T-cell (primary cell): Measurements from ENCODE around the gene RUNX2. TPM values are rescaled to one million over a fixed set of nuclear protein-coding genes. Genes with fewer than 3 reads are reported as not detected.

Experiments used
- ATAC-seq, 4 experiments: fragments of 200-7000 bp in 3 of 4; fragments of 150-1000 bp in 1 of 4; cut with Tn5 transposase; replicated peaks in 1 of 4; 1 replicate in 3 of 4; 2 replicates in 1 of 4; pipeline ENCODE4 v1.10.0; 2021; ENCODE audit warnings: moderate library complexity in 3 of 4, mild to moderate bottlenecking in 2 of 4, moderate number of reproducible peaks in 1 of 4
- CTCF ChIA-PET, 2 donors: fragments of 300-600 bp; sonication (Branson Sonifier 250); formaldehyde crosslinking; loops; one replicate each; lab custom pipeline; 2022; ENCODE audit warnings: antibody characterized with exemption in 2 of 2; lab: Charles Lee
- POLR2A ChIA-PET, 2 donors: fragments of 300-600 bp; sonication (Branson Sonifier 250); formaldehyde crosslinking; loops; one replicate each; lab custom pipeline; 2022; ENCODE audit warnings: antibody characterized with exemption in 2 of 2; lab: Charles Lee
- DNase-seq, 35 experiments: peaks; one replicate each; pipeline versions ENCODE4 v3.0.0 to v3.0.0-alpha.2; 2013 to 2023
- H3K27ac ChIP-seq: one replicate; pipeline ENCODE4 v1.5.1; 2013; ENCODE audit warnings: low read length
- H3K27me3 ChIP-seq, 2 experiments: replicated peaks in 1 of 2; 1 replicate in 1 of 2; 2 replicates in 1 of 2; pipeline versions ENCODE4 v1.6.1 to v1.7.0; 2013; ENCODE audit warnings: low read length in 1 of 2, mixed read lengths in 1 of 2; ENCODE audit not compliant: control insufficient read depth in 2 of 2, insufficient read depth in 2 of 2; ENCODE audit errors: extremely low read depth in 1 of 2
- H3K36me3 ChIP-seq, 2 donors: 1 replicate in 1 of 2; 2 replicates in 1 of 2; pipeline versions ENCODE4 v1.6.1 to v1.7.0; 2013; ENCODE audit warnings: low read length in 1 of 2; ENCODE audit not compliant: control insufficient read depth in 2 of 2, insufficient read depth in 1 of 2; ENCODE audit errors: extremely low read depth in 1 of 2
- H3K4me1 ChIP-seq, 2 experiments: 1 replicate in 1 of 2; 2 replicates in 1 of 2; pipeline versions ENCODE4 v1.6.1 to v1.7.0; 2013; ENCODE audit warnings: low read length in 2 of 2, mixed read lengths in 1 of 2; ENCODE audit not compliant: insufficient read depth in 2 of 2, control insufficient read depth in 1 of 2; ENCODE audit errors: extremely low read depth in 1 of 2
- H3K4me3 ChIP-seq, 2 donors: 1 replicate in 1 of 2; 2 replicates in 1 of 2; pipeline versions ENCODE4 v1.5.1 to v1.7.0; 2013; ENCODE audit warnings: mild to moderate bottlenecking in 2 of 2, low read length in 1 of 2, moderate library complexity in 1 of 2; ENCODE audit not compliant: control insufficient read depth in 1 of 2; ENCODE audit errors: extremely low read depth in 1 of 2
- H3K9me3 ChIP-seq: 2 replicates; pipeline ENCODE4 v1.7.0; 2013
- H3K27ac Mint-ChIP-seq, 2 donors: one replicate each; pipeline ENCODE4 v1.8.0; 2020 to 2021; ENCODE audit warnings: mild to moderate bottlenecking in 2 of 2, mixed read lengths in 2 of 2
- H3K27me3 Mint-ChIP-seq, 2 donors: one replicate each; pipeline ENCODE4 v1.8.0; 2021 to 2022; ENCODE audit warnings: mixed read lengths in 2 of 2
- H3K36me3 Mint-ChIP-seq: one replicate; pipeline ENCODE4 v1.8.0; 2021; ENCODE audit warnings: mixed read lengths
- H3K4me1 Mint-ChIP-seq, 3 donors: one replicate each; pipeline ENCODE4 v1.8.0; 2020 to 2022; ENCODE audit warnings: mixed read lengths in 3 of 3, mild to moderate bottlenecking in 1 of 3
- H3K4me3 Mint-ChIP-seq, 3 donors: one replicate each; pipeline ENCODE4 v1.8.0; 2020 to 2022; ENCODE audit warnings: mild to moderate bottlenecking in 3 of 3, mixed read lengths in 3 of 3, moderate library complexity in 3 of 3
- H3K9me3 Mint-ChIP-seq, 3 donors: one replicate each; pipeline ENCODE4 v1.8.0; 2020 to 2022; ENCODE audit warnings: mixed read lengths in 3 of 3
- WGBS: methylation state at CpG from one replicate; pipeline ENCODE4 v1.1.5; 2013; ENCODE audit warnings: missing lambda C conversion rate; ENCODE audit not compliant: insufficient coverage; 5-methylcytosine and 5-hydroxymethylcytosine counted together
- total RNA-seq, 35 experiments: library from RNA in 6 of 35; stranded (reverse) in 6 of 35; fragments of 120-200 nt in 1 of 35; gene quantifications; one replicate each; pipeline versions ENCODE4 v1.2.1 to v1.2.4 and lab custom pipeline; 2013 to 2026

Gene RUNX2
- total RNA-seq, 5 donors from 2014 or later (not counting 1 experiment from before 2014, with no cell fraction given) = 14.4 to 31.8 (median 22.4) TPM

DNA sequence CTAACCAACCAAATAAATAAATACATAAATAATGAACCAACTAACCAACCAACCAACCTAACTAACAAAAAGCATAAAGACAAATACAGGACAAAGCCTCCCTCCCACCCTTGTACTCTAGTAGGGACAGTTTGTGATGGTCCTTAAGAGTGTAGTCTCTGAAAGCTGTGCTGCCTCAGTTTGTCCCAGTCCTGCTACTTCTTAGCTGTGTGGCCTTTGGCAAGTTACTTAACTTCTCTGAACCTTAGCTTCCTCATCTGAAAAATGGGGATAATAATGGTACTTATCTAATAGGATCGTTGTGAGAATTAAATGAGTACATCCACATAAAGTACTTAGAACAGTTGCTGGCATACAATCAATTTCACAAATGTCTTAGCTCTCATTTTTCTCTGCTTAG, 282.2 kb downstream of the RUNX2 start:
- ChIA-PET POLR2A (no interaction called here), CTCF (no interaction called here)
- H3K36me3 Mint-ChIP-seq = peaks cover 5% of the 10 kb centered on the region

DNA sequence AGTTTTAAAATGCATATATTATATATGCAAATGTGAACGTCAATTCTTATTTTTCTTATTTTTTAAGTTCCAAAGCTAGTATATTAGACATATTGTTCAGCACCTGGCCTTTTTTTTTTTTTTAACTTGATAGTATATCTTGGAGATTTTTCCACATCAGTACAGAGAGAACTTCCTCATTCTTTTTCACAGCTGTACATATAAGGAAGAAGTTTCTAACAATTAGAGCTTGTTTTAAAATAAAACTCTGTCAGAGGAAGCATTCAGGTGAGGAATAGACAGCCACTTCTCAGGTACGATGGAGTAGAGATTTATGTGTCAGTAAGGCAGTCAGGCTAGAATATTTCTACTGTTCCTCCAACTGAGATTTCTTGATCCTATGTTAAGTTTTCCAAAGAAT, 282.7 kb downstream of the RUNX2 start:
- H3K9me3 ChIP-seq = no peaks in the 10 kb centered on the region
- no peak overlapping the region for H3K4me3 Mint-ChIP-seq
- WGBS = no CpG with 5 or more reads among the region's 2 CpGs
- no peak for DNase-seq
- ChIA-PET POLR2A (no interaction called here), CTCF (interaction anchor here in 1 of 2 donors (0.6 kb wide), 1 partner anchor 1103 kb away, joined by 3 read pairs; no protein-coding TSS in a partner anchor)
- peaks cover 8 to 13% (median 12%) of the 10 kb centered on the region in 3 donors for H3K4me1 Mint-ChIP-seq
- H3K36me3 ChIP-seq = no peaks in the 10 kb centered on the region
- H3K9me3 Mint-ChIP-seq = no peaks in the 10 kb centered on the region
- no peak overlapping the region for H3K27ac Mint-ChIP-seq
- H3K27ac ChIP-seq = no peak overlapping the region
- H3K27me3 ChIP-seq = no peaks in the 10 kb centered on the region
- H3K27me3 Mint-ChIP-seq = peaks cover 0 to 4% of the 10 kb centered on the region in 2 donors
- no peak for ATAC-seq
- H3K4me3 ChIP-seq = no peak overlapping the region
- H3K36me3 Mint-ChIP-seq = peaks cover 5% of the 10 kb centered on the region
- H3K4me1 ChIP-seq = no peaks in the 10 kb centered on the region

More for the DNA sequence above, 282.2 kb downstream of the RUNX2 start:
- ATAC-seq (no peak), DNase-seq (no peak)
- H3K4me3 Mint-ChIP-seq = no peak overlapping the region
- Histone ChIP-seq H3K4me1 (no peaks in the 10 kb centered on the region), H3K9me3 (no peaks in the 10 kb centered on the region), H3K4me3 (no peak overlapping the region), H3K27me3 (no peaks in the 10 kb centered on the region), H3K27ac (no peak overlapping the region), H3K36me3 (no peaks in the 10 kb centered on the region)
- no peak overlapping the region for H3K27ac Mint-ChIP-seq
- H3K27me3 Mint-ChIP-seq = peaks cover 0 to 4% of the 10 kb centered on the region in 2 donors
- no peaks in the 10 kb centered on the region for H3K9me3 Mint-ChIP-seq
- no CpG with 5 or more reads among the region's 1 CpG for WGBS
- peaks cover 8 to 13% (median 12%) of the 10 kb centered on the region in 3 donors for H3K4me1 Mint-ChIP-seq

GRCh38 chr6:45611491-45611890, 283.4 kb downstream of the RUNX2 start:
- ChIA-PET POLR2A (no interaction called here), CTCF (no interaction called here)
- no peaks in the 10 kb centered on the region for H3K9me3 Mint-ChIP-seq
- ATAC-seq (no peak), DNase-seq (no peak)
- H3K4me3 ChIP-seq = no peak overlapping the region
- no peak overlapping the region for H3K27ac Mint-ChIP-seq
- H3K4me3 Mint-ChIP-seq = no peak overlapping the region
- H3K36me3 ChIP-seq = no peaks in the 10 kb centered on the region
- peaks cover 8 to 13% (median 12%) of the 10 kb centered on the region in 3 donors for H3K4me1 Mint-ChIP-seq
- no CpG with 5 or more reads among the region's 2 CpGs for whole genome bisulfite sequencing
- H3K36me3 Mint-ChIP-seq = peaks cover 5% of the 10 kb centered on the region
- no peak overlapping the region for H3K27ac ChIP-seq
- no peaks in the 10 kb centered on the region for H3K9me3 ChIP-seq
- no peaks in the 10 kb centered on the region for H3K4me1 ChIP-seq
- no peaks in the 10 kb centered on the region for H3K27me3 ChIP-seq
- H3K27me3 Mint-ChIP-seq = peaks cover 0 to 4% of the 10 kb centered on the region in 2 donors

DNA sequence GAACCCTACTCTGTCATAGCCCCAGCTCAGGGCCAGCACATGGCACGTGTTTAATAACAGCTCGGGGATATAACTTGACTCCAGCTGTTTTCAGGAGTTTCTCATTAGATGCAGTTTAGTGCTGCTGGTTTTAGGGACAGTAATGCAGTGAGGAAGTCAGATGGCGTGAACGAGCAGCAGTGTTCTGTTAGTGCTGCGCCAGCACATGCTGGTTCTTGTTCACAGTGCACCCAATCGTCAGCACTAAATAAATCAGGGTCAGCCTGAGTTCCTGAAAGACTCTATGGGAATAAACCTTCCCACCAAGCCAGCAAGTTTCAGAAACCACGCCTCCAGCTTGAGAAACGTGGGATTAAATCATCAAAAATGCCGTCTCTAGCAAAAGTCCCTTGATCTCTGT, 285.5 kb downstream of the RUNX2 start:
- no peaks in the 10 kb centered on the region for H3K36me3 ChIP-seq
- CTCF ChIA-PET = no interaction called here

GRCh38 chr6:45614488-45615285, 286.6 kb downstream of the RUNX2 start:
- ChIA-PET POLR2A (interaction anchor here in 1 of 2 donors (0.6 kb wide), 1 partner anchor 358 kb away, joined by 3 read pairs; no protein-coding TSS in a partner anchor), CTCF (no interaction called here)
- Mint-ChIP-seq H3K4me3 (no peak overlapping the region), H3K4me1 (peaks cover 6 to 11% (median 7%) of the 10 kb centered on the region in 3 donors), H3K9me3 (no peaks in the 10 kb centered on the region), H3K27me3 (peaks cover 0 to under 1% of the 10 kb centered on the region in 2 donors), H3K36me3 (peaks cover 3% of the 10 kb centered on the region), H3K27ac (no peak overlapping the region)
- no CpG with 5 or more reads among the region's 4 CpGs for WGBS
- no peak overlapping the region for H3K27ac ChIP-seq
- no peaks in the 10 kb centered on the region for H3K27me3 ChIP-seq
- ATAC-seq (no peak), DNase-seq (no peak)
- H3K36me3 ChIP-seq = no peaks in the 10 kb centered on the region
- H3K4me3 ChIP-seq = no peak overlapping the region
- H3K9me3 ChIP-seq = no peaks in the 10 kb centered on the region
- peaks cover 0 to under 1% of the 10 kb centered on the region in 2 experiments for H3K4me1 ChIP-seq

More for the DNA sequence above, 285.5 kb downstream of the RUNX2 start:
- no peak overlapping the region for H3K27ac ChIP-seq
- no peaks in the 10 kb centered on the region for H3K4me1 ChIP-seq
- no peak for ATAC-seq
- H3K9me3 Mint-ChIP-seq = no peaks in the 10 kb centered on the region
- POLR2A ChIA-PET = no interaction called here
- 100% methylated on average over 6 of the region's 9 CpGs for WGBS
- peaks cover 0 to 4% of the 10 kb centered on the region in 2 donors for H3K27me3 Mint-ChIP-seq
- no peak overlapping the region for H3K27ac Mint-ChIP-seq
- no peaks in the 10 kb centered on the region for H3K9me3 ChIP-seq
- H3K4me1 Mint-ChIP-seq = peaks cover 0 to 12% (median 4%) of the 10 kb centered on the region in 3 donors
- no peak overlapping the region for H3K4me3 ChIP-seq
- H3K36me3 Mint-ChIP-seq = peaks cover 5% of the 10 kb centered on the region
- H3K27me3 ChIP-seq = no peaks in the 10 kb centered on the region
- H3K4me3 Mint-ChIP-seq = no peak overlapping the region
- DNase-seq = no peak

DNA sequence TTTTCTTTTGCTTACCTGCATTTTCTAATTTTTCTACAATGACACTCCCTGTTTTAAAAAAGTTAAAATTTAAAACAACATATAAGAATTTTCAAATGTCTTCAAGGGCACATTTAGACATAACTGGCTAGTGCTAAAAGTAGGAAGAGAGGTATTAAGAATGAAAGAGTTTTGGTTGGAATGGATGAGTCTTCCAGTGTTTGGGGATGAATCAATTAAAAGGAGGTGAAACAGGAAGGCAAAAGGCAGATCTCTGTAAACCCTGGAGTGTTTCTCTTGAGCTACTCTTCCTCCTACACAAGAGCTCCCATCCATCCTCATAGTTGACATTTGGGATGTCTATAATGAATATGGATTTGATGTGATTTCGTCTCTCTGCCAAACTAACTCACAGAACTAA, 288.1 kb downstream of the RUNX2 start:
- H3K4me3 ChIP-seq = no peak overlapping the region
- H3K27ac Mint-ChIP-seq = no peak overlapping the region
- peaks cover 6 to 13% of the 10 kb centered on the region in 2 experiments for H3K4me1 ChIP-seq
- H3K36me3 ChIP-seq = no peaks in the 10 kb centered on the region
- WGBS = no CpG with 5 or more reads among the region's 1 CpG
- H3K36me3 Mint-ChIP-seq = peaks cover 3% of the 10 kb centered on the region
- no peaks in the 10 kb centered on the region for H3K9me3 Mint-ChIP-seq
- no peak overlapping the region for H3K27ac ChIP-seq
- CTCF ChIA-PET = interaction anchor here in 1 of 2 donors (0.7 kb wide), 1 partner anchor 266 kb away, joined by 3 read pairs; no protein-coding TSS in a partner anchor
- DNase-seq (no peak), ATAC-seq (no peak)
- no peaks in the 10 kb centered on the region for H3K27me3 Mint-ChIP-seq
- H3K4me3 Mint-ChIP-seq = no peak overlapping the region
- H3K27me3 ChIP-seq = no peaks in the 10 kb centered on the region
- POLR2A ChIA-PET = no interaction called here
- H3K9me3 ChIP-seq = no peaks in the 10 kb centered on the region
- H3K4me1 Mint-ChIP-seq = peaks cover 14 to 21% (median 21%) of the 10 kb centered on the region in 3 donors
